22Rv1 (cell line): Measurements from ENCODE around the gene HOXB4.

ENCODE experiments used
- CTCF ChIP-seq: fragments of 450-650 bp; IDR thresholded peaks from 2 replicates; pipeline ENCODE4 v1.5.1; 2017; ENCODE audit warnings: mild to moderate bottlenecking
- ZFX ChIP-seq: fragments of 450-650 bp; IDR thresholded peaks from 2 replicates; pipeline ENCODE4 v1.6.1; 2017; ENCODE audit warnings: antibody characterized with exemption, borderline replicate concordance

DNA sequence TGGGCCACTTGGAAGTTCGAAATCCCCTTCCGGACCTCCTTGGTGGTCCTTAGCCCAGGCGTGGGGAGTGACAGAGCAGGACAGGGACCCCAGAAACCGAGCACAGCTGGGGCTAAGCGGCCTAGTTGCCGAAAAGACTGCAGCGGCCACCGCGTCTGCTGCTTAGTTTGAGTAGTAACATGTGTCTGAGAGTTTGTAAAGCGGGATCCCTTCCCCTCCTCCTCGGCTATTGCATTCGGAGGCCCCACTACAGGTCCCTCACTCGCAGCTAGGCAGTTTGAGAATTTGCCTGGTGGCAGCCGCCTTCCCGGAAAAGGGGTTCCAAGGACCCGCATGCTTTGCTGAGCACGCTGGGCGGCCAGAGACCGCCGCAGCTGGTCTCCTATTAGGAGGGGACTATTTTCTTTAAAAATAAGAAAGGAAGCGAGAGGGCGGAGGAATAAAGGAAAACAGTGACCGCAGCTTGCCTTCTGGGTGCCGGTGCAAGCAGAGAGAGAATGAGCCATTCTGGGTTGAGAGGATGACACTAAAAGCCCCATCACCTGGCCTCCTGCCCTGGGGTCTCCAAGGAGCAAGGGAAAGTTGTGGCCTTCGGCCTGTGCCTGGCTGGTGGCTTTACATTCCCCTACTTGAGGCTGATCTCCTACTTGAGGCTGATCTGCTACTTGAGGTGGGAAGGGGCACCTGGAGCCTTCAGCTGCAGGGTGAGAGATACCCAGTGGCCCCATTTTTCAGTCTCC, 16.6 kb upstream of the HOXB4 start:
- no peak for TF ChIP-seq CTCF
- TF ChIP-seq ZFX = no peak
